Measurements from ENCODE around the gene ELF4.

The ELF4 gene

DNA sequence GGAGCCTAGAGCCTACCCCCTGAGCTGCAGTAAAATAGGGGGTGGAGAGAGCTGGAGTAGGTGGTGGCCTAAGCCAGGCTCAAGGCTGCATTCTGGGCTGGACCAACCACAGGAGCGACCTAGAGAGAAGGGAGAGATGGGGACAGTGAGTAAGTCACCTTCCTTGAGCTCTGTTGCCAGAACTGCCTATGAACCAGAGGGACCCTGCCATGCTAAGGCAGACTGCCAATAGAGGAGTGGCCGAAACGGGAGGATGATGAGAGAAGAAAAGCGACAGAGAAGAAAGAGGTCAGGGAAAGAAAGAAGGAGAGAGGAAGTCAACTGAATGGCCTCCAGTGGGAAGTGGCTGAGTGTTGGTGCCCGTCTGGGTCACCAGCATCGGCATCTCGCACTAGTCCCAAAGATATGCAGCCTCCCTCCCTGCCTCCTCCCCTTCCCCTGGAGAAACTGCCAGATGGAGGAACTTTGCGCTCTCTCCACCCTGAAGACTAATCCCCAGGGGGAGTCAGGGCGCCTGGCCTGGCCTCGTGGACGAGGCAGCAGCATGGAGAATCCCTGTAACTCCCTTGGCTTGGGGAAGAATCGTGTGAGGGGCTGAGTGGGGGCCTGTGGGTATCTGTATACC lies 28.8 kb downstream of the ELF4 start:
- peaks cover 12% of the 10 kb centered on the region for H3K4me1 ChIP-seq (ENCODE audit: insufficient read depth, low read length)
- H3K9ac ChIP-seq (ENCODE audit: low read depth, low read length) = no peak overlapping the region
- H3K4me3 ChIP-seq (ENCODE audit: low read length) = no peak overlapping the region
- no peak overlapping the region for H3K27ac ChIP-seq (ENCODE audit: low read depth, low read length)
- H3K36me3 ChIP-seq (ENCODE audit: insufficient read depth, low read length) = no peaks in the 10 kb centered on the region
- H3K9me3 ChIP-seq (ENCODE audit: insufficient read depth, low read depth, low read length) = no peaks in the 10 kb centered on the region
- 63% methylated on average over 11 of the region's 12 CpGs for WGBS
- H3K27me3 ChIP-seq (ENCODE audit: insufficient read depth, low read length) = no peaks in the 10 kb centered on the region

DNA sequence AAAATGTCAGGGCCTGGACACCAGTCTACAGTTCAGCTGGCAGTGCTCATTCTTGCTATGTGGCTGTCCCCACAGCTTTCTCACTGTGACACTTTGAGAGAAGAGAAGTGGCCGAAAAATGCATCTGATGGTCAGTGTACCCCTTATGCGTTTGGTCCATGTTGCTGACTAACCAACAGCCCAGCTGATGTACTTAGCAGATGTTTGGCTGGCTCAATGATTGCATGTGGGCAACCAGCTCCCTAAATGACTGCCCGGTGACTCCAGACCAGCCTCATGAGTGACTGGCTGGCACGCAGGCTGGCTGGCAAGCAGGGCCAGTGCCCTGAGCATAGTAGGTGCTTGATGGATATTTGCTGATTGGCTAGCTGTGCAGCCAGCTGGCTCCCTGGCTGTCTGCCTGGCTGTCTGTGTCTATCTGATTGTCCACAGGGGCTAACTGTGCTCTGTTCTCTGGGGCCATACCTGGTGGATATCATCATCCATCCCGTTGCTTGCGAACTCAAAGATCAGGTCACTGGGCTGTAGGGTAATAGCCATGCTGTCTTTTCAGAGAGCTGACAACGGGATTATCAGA lies 29.4 kb downstream of the ELF4 start:
- Histone ChIP-seq H3K4me1 (ENCODE audit: insufficient read depth, low read length) (peaks cover 12% of the 10 kb centered on the region), H3K4me3 (ENCODE audit: low read length) (no peak overlapping the region), H3K27me3 (ENCODE audit: insufficient read depth, low read length) (no peaks in the 10 kb centered on the region), H3K27ac (ENCODE audit: low read depth, low read length) (no peak overlapping the region), H3K9me3 (ENCODE audit: insufficient read depth, low read depth, low read length) (no peaks in the 10 kb centered on the region), H3K9ac (ENCODE audit: low read depth, low read length) (no peak overlapping the region), H3K36me3 (ENCODE audit: insufficient read depth, low read length) (no peaks in the 10 kb centered on the region)
- WGBS = 91% methylated on average over 7 of the region's 7 CpGs

DNA sequence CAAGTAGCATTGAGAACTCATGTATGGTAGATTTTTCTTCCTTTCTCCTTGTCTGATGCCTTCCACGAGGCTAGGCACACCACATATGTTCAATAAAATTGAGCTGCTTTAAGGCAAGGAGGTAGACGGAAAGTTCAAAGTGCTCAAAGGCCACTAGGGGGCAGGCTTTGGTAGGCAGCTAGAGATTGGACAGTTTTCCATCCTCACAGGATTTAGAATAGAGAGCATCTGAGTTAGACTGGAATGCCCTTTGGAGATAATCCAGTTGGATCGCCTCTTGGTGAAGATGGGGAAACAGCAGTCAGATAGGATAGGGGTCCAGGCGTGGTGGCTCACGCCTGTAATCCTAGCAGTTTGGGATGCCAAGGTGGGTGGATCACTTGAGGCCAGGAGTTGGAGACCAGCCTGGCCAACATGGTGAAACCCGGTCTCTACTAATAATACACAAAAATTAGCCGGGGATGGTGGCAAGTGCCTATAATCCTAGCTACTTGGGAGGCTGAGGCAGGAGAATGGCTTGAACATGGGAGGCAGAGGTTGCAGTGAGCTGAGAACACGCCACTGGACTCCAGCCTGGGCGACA lies 30.4 kb downstream of the ELF4 start:
- Histone ChIP-seq H3K36me3 (ENCODE audit: insufficient read depth, low read length) (no peaks in the 10 kb centered on the region), H3K27me3 (ENCODE audit: insufficient read depth, low read length) (no peaks in the 10 kb centered on the region), H3K9ac (ENCODE audit: low read depth, low read length) (no peak overlapping the region), H3K4me3 (ENCODE audit: low read length) (no peak overlapping the region), H3K9me3 (ENCODE audit: insufficient read depth, low read depth, low read length) (no peaks in the 10 kb centered on the region), H3K4me1 (ENCODE audit: insufficient read depth, low read length) (peaks cover 12% of the 10 kb centered on the region), H3K27ac (ENCODE audit: low read depth, low read length) (no peak overlapping the region)
- WGBS = 42% methylated on average over 7 of the region's 9 CpGs

- 85% methylated on average over 4 of the region's 4 CpGs for WGBS
- H3K4me1 ChIP-seq (ENCODE audit: insufficient read depth, low read length) = no peaks in the 10 kb centered on the region
These were observed 34.5 kb downstream of the ELF4 start for GRCh38 chrX:130075777-130076176.

DNA sequence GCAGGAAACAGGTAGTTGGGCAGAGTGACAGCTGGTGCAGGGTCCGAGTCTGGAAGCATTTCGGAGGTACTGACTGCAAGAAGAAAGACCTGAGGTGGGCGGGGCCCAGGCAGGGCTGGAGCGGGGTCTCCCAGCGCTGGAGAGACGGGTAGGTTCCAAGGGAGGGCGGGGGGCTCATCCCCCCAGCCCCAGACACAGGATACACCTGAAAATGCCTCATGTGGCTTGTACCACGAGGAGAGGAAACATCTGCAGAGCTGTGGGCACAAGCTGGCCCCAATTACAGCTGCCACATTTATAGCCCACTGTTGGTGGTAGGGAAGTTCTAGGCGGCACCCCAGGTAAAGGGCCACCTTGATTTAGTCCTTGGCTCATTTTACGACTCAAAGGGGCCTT lies 38.0 kb downstream of the ELF4 start:
- Histone ChIP-seq H3K4me3 (ENCODE audit: low read length) (no peak overlapping the region), H3K27me3 (ENCODE audit: insufficient read depth, low read length) (no peaks in the 10 kb centered on the region), H3K9ac (ENCODE audit: low read depth, low read length) (no peak overlapping the region), H3K27ac (ENCODE audit: low read depth, low read length) (no peak overlapping the region), H3K9me3 (ENCODE audit: insufficient read depth, low read depth, low read length) (no peaks in the 10 kb centered on the region), H3K4me1 (ENCODE audit: insufficient read depth, low read length) (no peaks in the 10 kb centered on the region), H3K36me3 (ENCODE audit: insufficient read depth, low read length) (no peaks in the 10 kb centered on the region)
- WGBS = 85% methylated on average over 10 of the region's 10 CpGs

More at GRCh38 chrX:130075777-130076176, 34.5 kb downstream of the ELF4 start:
- no peak overlapping the region for H3K27ac ChIP-seq (ENCODE audit: low read depth, low read length)
- H3K36me3 ChIP-seq (ENCODE audit: insufficient read depth, low read length) = no peaks in the 10 kb centered on the region
- no peaks in the 10 kb centered on the region for H3K9me3 ChIP-seq (ENCODE audit: insufficient read depth, low read depth, low read length)
- no peaks in the 10 kb centered on the region for H3K27me3 ChIP-seq (ENCODE audit: insufficient read depth, low read length)
- H3K4me3 ChIP-seq (ENCODE audit: low read length) = no peak overlapping the region
- no peak overlapping the region for H3K9ac ChIP-seq (ENCODE audit: low read depth, low read length)

GRCh38 chrX:130071611-130072344 lies 38.5 kb downstream of the ELF4 start:
- 89% methylated on average over 18 of the region's 18 CpGs for WGBS
- no peaks in the 10 kb centered on the region for H3K9me3 ChIP-seq (ENCODE audit: insufficient read depth, low read depth, low read length)
- no peaks in the 10 kb centered on the region for H3K36me3 ChIP-seq (ENCODE audit: insufficient read depth, low read length)
- H3K27me3 ChIP-seq (ENCODE audit: insufficient read depth, low read length) = no peaks in the 10 kb centered on the region
- no peak overlapping the region for H3K27ac ChIP-seq (ENCODE audit: low read depth, low read length)
- H3K4me1 ChIP-seq (ENCODE audit: insufficient read depth, low read length) = no peaks in the 10 kb centered on the region
- no peak overlapping the region for H3K4me3 ChIP-seq (ENCODE audit: low read length)
- H3K9ac ChIP-seq (ENCODE audit: low read depth, low read length) = no peak overlapping the region

DNA sequence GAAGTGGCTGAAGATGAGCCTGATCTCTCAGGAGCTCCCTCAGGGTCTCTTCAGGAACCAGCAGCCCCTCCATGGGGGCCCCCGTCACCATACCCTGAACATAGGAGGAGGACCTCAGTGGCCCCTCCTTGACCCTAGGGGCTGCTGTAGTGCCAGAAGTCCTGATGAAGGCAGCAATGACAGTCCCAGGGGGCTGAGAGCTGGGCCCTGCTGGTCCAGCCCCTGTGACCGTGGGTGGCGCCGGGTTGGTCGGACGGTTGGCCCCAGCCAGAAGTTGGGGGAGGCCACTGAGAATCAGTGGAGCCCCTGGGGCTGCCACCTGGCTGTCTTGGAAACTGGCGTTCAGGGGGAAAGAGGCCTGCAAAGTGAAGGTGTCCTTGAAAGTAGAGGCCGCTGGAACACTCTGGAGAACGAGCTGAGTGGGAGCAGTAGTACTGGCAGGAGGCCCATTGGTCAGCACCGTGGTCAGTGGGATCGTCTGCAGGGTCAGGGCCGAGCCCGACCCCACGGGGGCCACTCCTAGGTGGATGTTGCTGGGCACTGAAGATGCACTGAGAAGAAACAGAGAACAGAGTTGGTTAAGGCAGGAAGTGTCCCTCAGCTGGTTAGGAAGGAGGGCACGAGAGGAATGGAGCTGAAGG lies 43.2 kb downstream of the ELF4 start:
- no peak overlapping the region for H3K9ac ChIP-seq (ENCODE audit: low read depth, low read length)
- no peaks in the 10 kb centered on the region for H3K36me3 ChIP-seq (ENCODE audit: insufficient read depth, low read length)
- no peaks in the 10 kb centered on the region for H3K4me1 ChIP-seq (ENCODE audit: insufficient read depth, low read length)

DNA sequence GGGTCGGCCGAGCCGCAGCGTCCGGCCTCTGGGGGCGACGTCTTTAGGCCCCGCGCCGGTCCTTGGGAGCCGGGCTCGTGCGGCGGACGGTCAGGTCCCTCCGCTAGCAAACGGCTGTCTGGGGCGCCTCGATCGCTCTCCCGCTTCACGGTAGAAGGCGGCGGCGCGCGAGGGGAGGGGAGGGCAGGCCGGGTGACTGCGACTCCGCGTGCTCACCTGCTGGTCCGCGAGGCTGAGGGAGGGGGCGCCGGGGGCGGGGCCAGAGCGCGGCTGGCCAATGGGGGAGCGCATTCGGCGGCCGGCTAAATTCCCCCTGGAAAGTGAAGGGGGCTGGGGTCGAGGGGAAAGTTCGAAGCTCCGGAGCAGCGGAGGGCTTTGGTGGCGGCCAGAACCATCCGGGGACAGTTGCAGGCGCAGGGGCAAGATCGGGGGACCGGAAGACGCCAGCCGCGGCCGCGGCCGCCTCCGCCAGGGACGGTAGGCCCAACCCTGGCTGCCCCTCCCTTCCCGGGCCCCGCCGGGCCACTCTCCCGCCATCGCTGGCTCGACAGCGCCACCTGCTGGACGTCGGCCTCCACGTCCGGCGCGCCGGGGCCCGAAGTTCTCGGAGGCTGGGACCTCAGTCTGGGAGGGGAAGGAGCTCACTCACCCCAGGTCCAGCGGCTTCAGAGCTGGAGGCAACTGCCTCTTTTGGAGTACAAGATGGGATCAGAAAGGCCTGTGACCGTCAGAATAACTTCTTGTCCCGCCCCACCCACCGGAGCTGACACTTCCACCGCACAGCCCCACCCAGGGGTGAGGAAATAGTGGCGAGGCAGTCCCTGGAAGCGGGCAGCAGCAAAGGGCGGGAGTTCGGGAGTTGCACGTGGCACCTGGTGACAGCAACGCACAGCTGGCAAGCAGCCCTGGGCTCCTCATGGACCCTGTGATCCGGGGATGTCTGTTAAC lies 49.9 kb downstream of the ELF4 start:
- 0 out of 2 replicates have a peak, but pooled peaks cover 4% of the 10 kb centered on the region for H3K4me1 ChIP-seq (ENCODE audit: insufficient read depth, low read length)
- peak overlapping the region; percentile 53 for H3K4me3 ChIP-seq (ENCODE audit: low read length)
- peak overlapping the region; percentile 69 for H3K9ac ChIP-seq (ENCODE audit: low read depth, low read length)
- H3K27ac ChIP-seq (ENCODE audit: low read depth, low read length) = peak overlapping the region; percentile 64; the same call in 1 of the 2 replicates
- peaks cover 35% of the 10 kb centered on the region for H3K27me3 ChIP-seq (ENCODE audit: insufficient read depth, low read length)
- H3K36me3 ChIP-seq (ENCODE audit: insufficient read depth, low read length) = no peaks in the 10 kb centered on the region
- under 1% methylated on average over 86 of the region's 87 CpGs for WGBS
- no peaks in the 10 kb centered on the region for H3K9me3 ChIP-seq (ENCODE audit: insufficient read depth, low read depth, low read length)

More for the DNA sequence above, 43.2 kb downstream of the ELF4 start:
- H3K4me3 ChIP-seq (ENCODE audit: low read length) = no peak overlapping the region
- 91% methylated on average over 15 of the region's 15 CpGs for WGBS
- H3K27ac ChIP-seq (ENCODE audit: low read depth, low read length) = no peak overlapping the region
- no peaks in the 10 kb centered on the region for H3K9me3 ChIP-seq (ENCODE audit: insufficient read depth, low read depth, low read length)
- peaks cover under 1% of the 10 kb centered on the region; the same call in 1 of the 2 replicates for H3K27me3 ChIP-seq (ENCODE audit: insufficient read depth, low read length)

GRCh38 chrX:130058652-130059051 lies 51.6 kb downstream of the ELF4 start:
- 89% methylated on average over 7 of the region's 7 CpGs for WGBS
- Histone ChIP-seq H3K9me3 (ENCODE audit: insufficient read depth, low read depth, low read length) (no peaks in the 10 kb centered on the region), H3K9ac (ENCODE audit: low read depth, low read length) (no peak overlapping the region), H3K36me3 (ENCODE audit: insufficient read depth, low read length) (no peaks in the 10 kb centered on the region), H3K4me1 (ENCODE audit: insufficient read depth, low read length) (0 out of 2 replicates have a peak, but pooled peaks cover 4% of the 10 kb centered on the region), H3K27ac (ENCODE audit: low read depth, low read length) (no peak overlapping the region), H3K4me3 (ENCODE audit: low read length) (no peak overlapping the region), H3K27me3 (ENCODE audit: insufficient read depth, low read length) (peaks cover 35% of the 10 kb centered on the region)

DNA sequence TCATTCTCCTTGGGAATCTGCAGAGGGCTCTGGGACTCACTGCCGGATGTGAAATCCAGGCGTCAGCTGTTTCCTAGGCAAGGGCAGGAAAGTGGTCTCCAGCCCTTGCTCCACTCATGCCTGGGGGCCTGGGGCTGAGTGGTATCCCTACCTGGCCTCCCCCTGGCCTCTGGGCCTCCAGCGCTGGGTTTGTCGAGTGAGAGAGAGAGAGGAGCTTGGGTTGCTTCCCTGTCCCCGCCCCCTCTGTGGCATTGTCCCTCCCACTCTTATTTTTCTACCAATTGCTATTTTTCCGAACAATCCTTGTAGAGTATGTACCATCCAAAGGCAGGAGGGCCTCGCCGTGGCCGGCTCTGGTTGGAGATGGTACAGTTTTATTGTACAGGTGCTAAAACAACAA lies 53.1 kb downstream of the ELF4 start:
- H3K4me3 ChIP-seq (ENCODE audit: low read length) = no peak overlapping the region
- no peak overlapping the region for H3K9ac ChIP-seq (ENCODE audit: low read depth, low read length)
- 72% methylated on average over 5 of the region's 9 CpGs for WGBS
- no peaks in the 10 kb centered on the region for H3K9me3 ChIP-seq (ENCODE audit: insufficient read depth, low read depth, low read length)
- H3K27ac ChIP-seq (ENCODE audit: low read depth, low read length) = no peak overlapping the region
- H3K4me1 ChIP-seq (ENCODE audit: insufficient read depth, low read length) = 0 out of 2 replicates have a peak, but pooled peaks cover 4% of the 10 kb centered on the region
- H3K36me3 ChIP-seq (ENCODE audit: insufficient read depth, low read length) = peaks cover under 1% of the 10 kb centered on the region; the same call in 1 of the 2 replicates
- H3K27me3 ChIP-seq (ENCODE audit: insufficient read depth, low read length) = peaks cover 35% of the 10 kb centered on the region
